ENCODE data around the gene PRKCE. TPM values are rescaled to one million over a fixed set of nuclear protein-coding genes. Genes with fewer than 3 reads are reported as not detected.
"Not testable (repeated sequence)": the region's sequence is repeated elsewhere in the genome, so short reads cannot be mapped to it uniquely, and the experiment has no call there.

The PRKCE gene
- total RNA-seq, 1 experiment from 2014 or later = 10.3 TPM

GRCh38 chr2:45901468-45902032 is 250.1 kb downstream of the PRKCE start:
- DNase-seq (ENCODE audit: extremely low read depth, low read depth) = no peak

- no peak for DNase-seq (ENCODE audit: extremely low read depth, low read depth)
Measured at GRCh38 chr2:45902380-45902779, 250.9 kb downstream of the PRKCE start.

- DNase-seq (ENCODE audit: extremely low read depth, low read depth) = no peak
Measured at GRCh38 chr2:45902781-45903375, 251.4 kb downstream of the PRKCE start.

- no peak for DNase-seq (ENCODE audit: extremely low read depth, low read depth)
Measured at GRCh38 chr2:45904267-45904945, 252.9 kb downstream of the PRKCE start.

- no peak for DNase-seq (ENCODE audit: extremely low read depth, low read depth)
Measured at GRCh38 chr2:45904946-45905631, 253.6 kb downstream of the PRKCE start.

- DNase-seq (ENCODE audit: extremely low read depth, low read depth) = no peak
Measured at GRCh38 chr2:45905632-45905958, 254.1 kb downstream of the PRKCE start.

GRCh38 chr2:45907592-45907991 is 256.1 kb downstream of the PRKCE start:
- no peak for DNase-seq (ENCODE audit: extremely low read depth, low read depth)

- DNase-seq (ENCODE audit: extremely low read depth, low read depth) = no peak
Measured at GRCh38 chr2:45908316-45909170, 257.1 kb downstream of the PRKCE start.

GRCh38 chr2:45909171-45909565 is 257.7 kb downstream of the PRKCE start:
- DNase-seq (ENCODE audit: extremely low read depth, low read depth) = no peak

GRCh38 chr2:45909677-45910191 is 258.3 kb downstream of the PRKCE start:
- DNase-seq (ENCODE audit: extremely low read depth, low read depth) = no peak

- DNase-seq (ENCODE audit: extremely low read depth, low read depth) = no peak
Measured at GRCh38 chr2:45910473-45911060, 259.1 kb downstream of the PRKCE start.

GRCh38 chr2:45911538-45911937 is 260.1 kb downstream of the PRKCE start:
- no peak for DNase-seq (ENCODE audit: extremely low read depth, low read depth)

GRCh38 chr2:45912109-45912508 is 260.6 kb downstream of the PRKCE start:
- no peak for DNase-seq (ENCODE audit: extremely low read depth, low read depth)

- DNase-seq (ENCODE audit: extremely low read depth, low read depth) = no peak
Measured at GRCh38 chr2:45913539-45913938, 262.1 kb downstream of the PRKCE start.

- no peak for DNase-seq (ENCODE audit: extremely low read depth, low read depth)
Measured at GRCh38 chr2:45915523-45915922, 264.0 kb downstream of the PRKCE start.

- DNase-seq (ENCODE audit: extremely low read depth, low read depth) = not testable (repeated sequence)
Measured at GRCh38 chr2:45917561-45918176, 266.2 kb downstream of the PRKCE start.

- DNase-seq (ENCODE audit: extremely low read depth, low read depth) = no peak
Measured at GRCh38 chr2:45918463-45919159, 267.1 kb downstream of the PRKCE start.

GRCh38 chr2:45919160-45919650 is 267.7 kb downstream of the PRKCE start:
- no peak for DNase-seq (ENCODE audit: extremely low read depth, low read depth)

GRCh38 chr2:45919711-45920111 is 268.2 kb downstream of the PRKCE start:
- DNase-seq (ENCODE audit: extremely low read depth, low read depth) = no peak

All from NCI-H460 (cell line).